Suprapubic skin (tissue), 4 donors: Measurements from ENCODE around the gene NT5DC3.

Source experiments
- EP300 ChIP-seq: sonication (generic); formaldehyde crosslinking; IDR thresholded peaks from one replicate; pipeline ENCODE4 v1.6.1; 2017; ENCODE audit warnings: antibody characterized with exemption
- POLR2A ChIP-seq, 2 donors: fragments of 450-650 bp; IDR thresholded peaks; one replicate each; pipeline ENCODE4 v1.6.1; 2017; ENCODE audit warnings: antibody characterized with exemption in 2 of 2, mild to moderate bottlenecking in 2 of 2, moderate library complexity in 2 of 2
- POLR2AphosphoS5 ChIP-seq, 3 donors: sonication (generic); formaldehyde crosslinking; IDR thresholded peaks; one replicate each; pipeline ENCODE4 v1.6.1; 2017; ENCODE audit warnings: antibody characterized with exemption in 3 of 3
- TF ChIP-seq, protein P1 (sequence below), 2 donors: fragments of 200-600 bp in 1 of 2; fragments of 450-650 bp in 1 of 2; sonication (generic) in 1 of 2; IDR thresholded peaks; one replicate each; pipeline ENCODE4 v1.5.1; 2016 to 2019; ENCODE audit warnings: antibody characterized with exemption in 2 of 2, mild to moderate bottlenecking in 1 of 2, moderate library complexity in 1 of 2

DNA sequence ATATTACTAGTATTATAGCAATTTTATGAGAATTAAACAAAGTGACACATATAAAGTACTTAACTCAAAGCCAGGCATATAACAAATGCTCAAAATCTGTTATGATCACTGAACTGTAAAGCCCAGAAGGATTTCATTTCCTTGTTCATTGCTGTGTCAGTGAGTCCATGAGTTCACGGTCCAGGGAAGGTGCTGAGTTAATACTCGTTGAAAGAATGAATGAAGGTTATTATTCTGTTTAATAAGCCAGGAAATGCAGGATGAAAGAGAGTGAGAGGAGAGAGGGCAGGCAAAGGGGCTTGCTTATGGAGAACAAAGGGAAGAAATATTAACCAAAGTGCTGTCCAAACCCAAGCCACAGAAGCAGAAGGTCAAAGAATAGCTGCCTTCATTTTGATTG, 40.2 kb upstream of the NT5DC3 start:
- TF ChIP-seq, protein P1, sequence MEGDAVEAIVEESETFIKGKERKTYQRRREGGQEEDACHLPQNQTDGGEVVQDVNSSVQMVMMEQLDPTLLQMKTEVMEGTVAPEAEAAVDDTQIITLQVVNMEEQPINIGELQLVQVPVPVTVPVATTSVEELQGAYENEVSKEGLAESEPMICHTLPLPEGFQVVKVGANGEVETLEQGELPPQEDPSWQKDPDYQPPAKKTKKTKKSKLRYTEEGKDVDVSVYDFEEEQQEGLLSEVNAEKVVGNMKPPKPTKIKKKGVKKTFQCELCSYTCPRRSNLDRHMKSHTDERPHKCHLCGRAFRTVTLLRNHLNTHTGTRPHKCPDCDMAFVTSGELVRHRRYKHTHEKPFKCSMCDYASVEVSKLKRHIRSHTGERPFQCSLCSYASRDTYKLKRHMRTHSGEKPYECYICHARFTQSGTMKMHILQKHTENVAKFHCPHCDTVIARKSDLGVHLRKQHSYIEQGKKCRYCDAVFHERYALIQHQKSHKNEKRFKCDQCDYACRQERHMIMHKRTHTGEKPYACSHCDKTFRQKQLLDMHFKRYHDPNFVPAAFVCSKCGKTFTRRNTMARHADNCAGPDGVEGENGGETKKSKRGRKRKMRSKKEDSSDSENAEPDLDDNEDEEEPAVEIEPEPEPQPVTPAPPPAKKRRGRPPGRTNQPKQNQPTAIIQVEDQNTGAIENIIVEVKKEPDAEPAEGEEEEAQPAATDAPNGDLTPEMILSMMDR (IDR thresholded peaks at IDR 0.05): no peak
- TF ChIP-seq EP300 (no peak), POLR2A (IDR thresholded peaks at IDR 0.05) (no peak), POLR2AphosphoS5 (IDR thresholded peaks at IDR 0.05) (no peak)
